ENCODE measurements around the gene THPO. TPM values are rescaled to one million over a fixed set of nuclear protein-coding genes. Genes with fewer than 3 reads are reported as not detected.

THPO gene
- total and polyA plus RNA-seq, 10 donors: 0.11 to 1.8 (median 0.42) TPM; not detected in 1

GRCh38 chr3:184388936-184389230 lies 10.9 kb upstream of the THPO start:
- intact Hi-C loops (cut with DNase I; ENCODE audit: low total_unique reads): no loop called here
- DNase-seq: no peak
- Histone ChIP-seq H3K36me3 (peaks cover 0 to 16% (median 0%) of the 10 kb centered on the region in 6 donors), H3K4me3 (no peak overlapping the region), H3K27ac (no peak overlapping the region), H3K9me3 (no peaks in the 10 kb centered on the region), H3K27me3 (replicated peaks in 1 of 7) (peaks cover 0 to 18% (median 0%) of the 10 kb centered on the region in 7 donors), H3K4me1 (peaks cover 0 to 11% (median 0%) of the 10 kb centered on the region in 6 donors)
- WGBS, 5 donors: 56 to 87% (median 76%) methylated on average over 2 to 8 of the region's 8 CpGs
- no peak for TF ChIP-seq POLR2AphosphoS5 (IDR thresholded peaks at IDR 0.05)
- no peak for TF ChIP-seq POLR2A (IDR thresholded peaks at IDR 0.05)
- no peak for TF ChIP-seq CTCF (IDR thresholded peaks at IDR 0.05 in 8 of 11, conservative IDR thresholded peaks at IDR 0.05 in 3 of 11)

GRCh38 chr3:184388164-184388935 lies 10.3 kb upstream of the THPO start:
- no peak overlapping the region for H3K4me3 ChIP-seq
- DNase-seq: no peak
- peaks cover 0 to 16% (median 0%) of the 10 kb centered on the region in 6 donors for H3K36me3 ChIP-seq
- WGBS, 5 donors: 71 to 84% (median 75%) methylated on average over 7 to 8 of the region's 8 CpGs
- intact Hi-C loops (cut with DNase I; ENCODE audit: low total_unique reads): no loop called here
- H3K27me3 ChIP-seq (replicated peaks in 1 of 7): peaks cover 0 to 21% (median 0%) of the 10 kb centered on the region in 7 donors
- H3K27ac ChIP-seq: no peak overlapping the region
- TF ChIP-seq POLR2A (IDR thresholded peaks at IDR 0.05) (no peak), CTCF (IDR thresholded peaks at IDR 0.05 in 8 of 11, conservative IDR thresholded peaks at IDR 0.05 in 3 of 11) (no peak)
- no peaks in the 10 kb centered on the region for H3K9me3 ChIP-seq
- peaks cover 0 to 11% (median 0%) of the 10 kb centered on the region in 6 donors for H3K4me1 ChIP-seq

GRCh38 chr3:184387174-184387714 lies 9.2 kb upstream of the THPO start:
- TF ChIP-seq CTCF (IDR thresholded peaks at IDR 0.05 in 8 of 11, conservative IDR thresholded peaks at IDR 0.05 in 3 of 11) (no peak), POLR2A (IDR thresholded peaks at IDR 0.05) (no peak), POLR2AphosphoS5 (IDR thresholded peaks at IDR 0.05) (no peak)
- Histone ChIP-seq H3K4me3 (no peak overlapping the region), H3K9me3 (no peaks in the 10 kb centered on the region), H3K4me1 (peaks cover 0 to 11% (median 0%) of the 10 kb centered on the region in 6 donors), H3K27ac (no peak overlapping the region), H3K36me3 (peaks cover 0 to 16% (median 0%) of the 10 kb centered on the region in 6 donors), H3K27me3 (replicated peaks in 1 of 7) (peaks cover 0 to 32% (median 2%) of the 10 kb centered on the region in 7 donors)
- 88 to 94% (median 92%) methylated on average over 11 to 12 of the region's 12 CpGs for WGBS, 5 donors
- intact Hi-C loops (cut with DNase I; ENCODE audit: low total_unique reads): no loop called here
- no peak for DNase-seq

GRCh38 chr3:184386047-184386806 lies 8.2 kb upstream of the THPO start:
- peaks cover 4 to 22% (median 8%) of the 10 kb centered on the region in 6 donors for H3K4me1 ChIP-seq
- peaks cover 0 to 16% (median 0%) of the 10 kb centered on the region in 6 donors for H3K36me3 ChIP-seq
- H3K27ac ChIP-seq: no peak overlapping the region
- no peak for DNase-seq
- no peak overlapping the region for H3K4me3 ChIP-seq
- WGBS, 5 donors: 70 to 75% (median 74%) methylated on average over 13 to 37 of the region's 37 CpGs
- intact Hi-C loops (cut with DNase I; ENCODE audit: low total_unique reads): no loop called here
- TF ChIP-seq CTCF (IDR thresholded peaks at IDR 0.05 in 8 of 11, conservative IDR thresholded peaks at IDR 0.05 in 3 of 11) (no peak), POLR2A (IDR thresholded peaks at IDR 0.05) (no peak), POLR2AphosphoS5 (IDR thresholded peaks at IDR 0.05) (no peak)
- H3K9me3 ChIP-seq: no peaks in the 10 kb centered on the region
- peaks cover 0 to 42% (median 11%) of the 10 kb centered on the region in 7 donors for H3K27me3 ChIP-seq (replicated peaks in 1 of 7)
